Stimulated activated CD8-positive, alpha-beta memory T cell treated with anti-CD3 and anti-CD28 coated beads, Interleukin-15, amount 100 ng/mL, for 24 hours (primary cell): ENCODE measurements around the gene MME.
"Not testable (repeated sequence)": the region's sequence is repeated elsewhere in the genome, so short reads cannot be mapped to it uniquely, and the experiment has no call there.

ENCODE experiments used
- DNase-seq: peaks from one replicate; pipeline ENCODE4 v3.0.0-alpha.2; 2020; ENCODE audit warnings: low read depth

MME gene

DNA sequence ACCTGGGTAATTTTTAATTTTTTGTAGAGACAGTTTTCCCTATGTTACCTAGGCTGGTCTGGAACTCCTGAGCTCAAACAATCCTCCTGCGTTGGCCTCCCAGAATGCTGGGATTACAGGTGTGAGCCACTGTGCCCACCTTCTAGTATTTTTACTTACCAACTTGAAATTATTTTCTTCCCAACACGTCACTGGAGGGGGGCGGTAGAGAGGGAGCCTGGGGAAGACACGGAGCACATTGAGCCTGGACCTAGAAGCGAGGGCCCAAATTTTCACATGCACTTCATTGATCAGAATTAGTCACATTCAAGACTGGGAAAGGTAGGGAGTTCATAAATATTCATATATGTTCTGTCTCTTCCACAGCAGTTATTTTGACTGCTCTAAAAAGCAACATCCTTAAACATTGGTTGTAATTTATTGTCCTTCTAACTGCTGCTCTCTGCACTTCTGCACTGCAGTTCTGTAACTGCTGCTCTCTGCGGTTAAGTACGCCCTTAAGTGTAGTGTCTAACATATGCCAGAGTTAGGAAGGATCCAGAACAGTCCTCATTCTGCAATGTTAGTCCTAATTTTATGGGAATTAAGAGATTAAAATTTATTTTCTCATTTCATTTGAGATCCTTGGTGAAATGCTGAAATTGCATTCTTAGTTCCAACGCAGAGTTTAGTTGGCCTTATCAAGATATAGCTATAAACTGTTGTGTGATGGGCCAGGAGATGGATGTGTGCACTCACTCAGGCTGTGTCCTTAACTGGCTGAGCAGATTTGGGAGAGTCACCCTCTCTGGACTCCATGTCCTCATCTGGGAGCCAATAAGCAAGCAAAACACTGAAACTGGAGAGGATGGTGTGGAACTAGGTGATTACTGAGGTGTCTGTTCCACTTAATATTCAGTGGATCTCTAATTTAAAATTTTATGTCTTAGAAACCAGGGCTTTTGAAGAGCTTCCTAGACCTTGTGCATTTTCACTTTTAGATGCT is 115.1 kb downstream of the MME start:
- no peak for DNase-seq

DNA sequence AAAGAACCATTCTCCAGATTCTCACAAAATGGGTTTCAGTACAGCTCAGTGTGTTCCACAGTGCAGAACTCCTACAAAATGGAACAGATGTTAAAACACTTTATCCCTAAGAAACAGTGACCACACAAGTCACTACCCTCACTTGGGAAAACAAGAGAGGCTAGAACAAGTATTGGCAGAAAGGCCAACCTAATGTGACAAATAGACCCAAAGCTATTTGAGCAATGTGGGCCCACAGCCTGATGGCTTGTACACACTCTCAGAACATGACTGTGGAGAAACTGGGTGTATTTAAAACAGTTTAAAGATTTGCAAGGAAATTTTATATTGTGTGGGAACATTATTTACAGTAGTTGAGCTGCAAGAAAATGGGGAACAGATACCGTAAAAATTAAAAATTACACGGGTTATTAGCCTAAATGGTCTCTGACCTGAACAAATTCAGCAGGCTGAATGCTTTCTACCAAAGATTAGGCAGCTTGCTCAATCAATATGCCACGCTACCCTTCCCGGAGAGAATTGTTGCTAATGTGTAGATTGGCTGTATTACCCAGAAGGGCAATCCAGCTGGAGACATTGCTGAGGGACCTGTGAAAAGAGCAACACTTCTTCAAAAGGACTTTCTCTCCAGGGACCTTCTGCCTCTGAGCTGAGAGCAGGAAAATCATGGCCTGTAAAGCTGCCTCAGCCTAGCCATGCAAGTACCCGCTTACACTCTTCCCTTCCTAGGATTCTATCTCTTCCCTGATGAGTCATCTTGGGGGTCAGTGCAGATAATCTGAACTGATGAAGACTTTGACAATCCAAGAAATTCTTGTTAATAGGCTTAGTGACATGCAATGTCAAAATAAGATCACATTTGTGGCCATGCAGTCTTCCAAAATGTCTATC is 116.3 kb downstream of the MME start:
- no peak for DNase-seq

DNA sequence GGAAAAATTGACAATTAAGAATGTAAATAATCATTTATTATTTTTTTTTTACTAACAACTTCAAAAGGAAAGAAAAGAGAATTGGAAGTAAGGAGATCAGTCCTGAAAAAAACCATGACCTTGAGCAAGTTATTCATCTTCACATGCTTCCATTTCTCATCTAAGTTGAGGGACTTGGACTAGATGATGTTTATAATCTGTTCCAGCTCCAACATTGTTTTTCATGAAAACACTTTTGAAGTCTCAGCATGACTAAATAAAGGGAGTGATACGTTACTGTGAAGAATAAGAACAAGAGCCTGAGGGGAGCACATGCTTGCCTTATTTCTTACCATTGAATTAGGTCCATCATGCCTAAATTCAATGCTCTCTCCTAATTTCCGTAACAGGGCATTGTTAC is 117.7 kb downstream of the MME start:
- DNase-seq: no peak

- no peak for DNase-seq
Measured at GRCh38 chr3:155202626-155203025, 122.5 kb downstream of the MME start.

- DNase-seq: no peak
Measured at GRCh38 chr3:155204851-155205250, 124.7 kb downstream of the MME start.

DNA sequence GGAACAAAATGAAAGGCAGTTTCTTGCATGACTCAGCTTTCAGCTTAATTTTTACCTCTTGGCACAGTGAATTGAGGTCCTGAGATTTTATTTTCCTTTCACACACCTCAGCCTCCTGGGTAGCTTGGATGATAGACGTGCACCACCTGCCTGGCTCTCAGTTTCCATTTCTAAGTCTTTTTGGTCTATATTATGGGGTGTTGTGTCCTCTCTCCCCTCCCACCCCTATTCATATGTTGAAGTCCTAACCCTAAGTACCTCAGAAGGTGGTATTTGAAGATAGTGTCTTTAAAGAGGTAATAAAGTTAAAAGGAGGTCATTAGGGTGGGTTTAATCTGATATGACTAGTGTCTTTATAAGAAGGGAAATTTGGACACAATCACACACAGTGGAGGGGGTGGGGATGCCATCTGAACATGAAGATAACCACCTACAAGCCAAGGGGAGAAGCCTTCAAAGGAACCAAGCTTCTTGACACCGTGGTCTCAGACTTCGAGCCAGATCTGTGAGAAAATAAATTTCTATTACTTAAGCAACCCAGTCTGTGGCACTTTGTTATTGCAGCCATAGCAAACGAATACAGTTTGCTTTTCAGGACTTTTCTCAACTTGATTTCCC is 128.2 kb downstream of the MME start:
- no peak for DNase-seq

- no peak for DNase-seq
Measured at GRCh38 chr3:155210736-155211135, 130.6 kb downstream of the MME start.

- DNase-seq: no peak
Measured at GRCh38 chr3:155211266-155211665, 131.1 kb downstream of the MME start.

GRCh38 chr3:155211940-155212339 is 131.8 kb downstream of the MME start:
- DNase-seq: no peak

DNA sequence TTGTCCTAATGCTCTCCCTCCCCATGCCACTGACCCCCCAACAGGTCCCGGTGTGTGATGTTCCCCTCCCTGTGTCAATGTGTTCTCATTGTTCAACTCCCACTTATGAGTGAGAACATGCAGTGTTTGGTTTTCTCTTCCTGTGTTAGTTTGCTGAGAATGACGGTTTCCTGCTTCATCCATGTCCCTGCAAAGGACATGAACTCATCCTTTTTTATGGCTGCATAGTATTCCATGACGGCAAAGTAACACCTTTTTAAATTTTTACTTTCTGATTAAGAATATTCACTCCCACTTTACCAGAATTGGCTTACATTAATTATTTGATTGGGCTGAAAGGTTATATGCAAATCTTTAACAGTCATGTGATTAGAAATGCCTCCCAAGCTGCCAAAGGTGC is 135.9 kb downstream of the MME start:
- not testable (repeated sequence) for DNase-seq

- no peak for DNase-seq
Measured at GRCh38 chr3:155217591-155217990, 137.5 kb downstream of the MME start.

DNA sequence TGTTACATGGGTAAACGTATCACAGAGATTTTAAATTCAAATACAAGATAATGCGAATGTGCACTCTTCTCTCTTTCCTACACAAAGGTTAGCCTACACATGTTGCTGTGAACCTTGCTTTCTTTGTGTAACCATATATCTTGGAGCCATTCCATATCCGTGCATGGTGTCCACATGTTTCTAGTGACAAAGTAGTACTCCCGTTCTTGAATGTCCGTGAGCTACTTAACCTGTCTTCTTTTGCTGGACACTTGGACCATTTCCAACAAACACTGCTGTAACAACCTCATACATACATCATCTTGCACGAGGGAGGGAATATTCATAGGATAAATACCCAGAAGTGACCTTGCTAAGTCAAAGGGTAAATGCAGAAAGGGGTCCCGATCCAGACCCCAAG is 138.3 kb downstream of the MME start:
- no peak for DNase-seq

DNA sequence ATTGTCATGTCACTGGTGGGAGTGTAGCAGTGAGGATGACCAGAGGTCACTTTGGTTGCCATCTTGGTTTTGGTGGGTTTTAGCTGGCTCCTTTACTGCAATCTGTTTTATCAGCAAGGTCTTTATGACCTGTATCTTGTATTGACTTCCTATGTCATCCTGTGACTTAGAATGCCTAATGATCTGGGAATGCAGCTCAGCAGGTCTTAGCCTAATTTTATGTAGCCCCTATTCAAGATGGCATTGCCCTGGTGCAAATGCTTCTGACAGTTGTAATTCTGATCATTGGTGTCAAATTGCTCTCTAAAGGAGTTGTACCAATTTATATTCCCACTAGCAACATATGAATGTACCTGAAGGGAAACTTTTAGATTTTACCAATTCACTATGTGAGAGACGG is 139.0 kb downstream of the MME start:
- DNase-seq: no peak

GRCh38 chr3:155225417-155225816 is 145.3 kb downstream of the MME start:
- DNase-seq: no peak

- DNase-seq: no peak
Measured at GRCh38 chr3:155227141-155227540, 147.0 kb downstream of the MME start.

- no peak for DNase-seq
Measured at GRCh38 chr3:155228676-155229075, 148.6 kb downstream of the MME start.

GRCh38 chr3:155229086-155229485 is 149.0 kb downstream of the MME start:
- no peak for DNase-seq

- DNase-seq: no peak
Measured at GRCh38 chr3:155230382-155230781, 150.3 kb downstream of the MME start.

DNA sequence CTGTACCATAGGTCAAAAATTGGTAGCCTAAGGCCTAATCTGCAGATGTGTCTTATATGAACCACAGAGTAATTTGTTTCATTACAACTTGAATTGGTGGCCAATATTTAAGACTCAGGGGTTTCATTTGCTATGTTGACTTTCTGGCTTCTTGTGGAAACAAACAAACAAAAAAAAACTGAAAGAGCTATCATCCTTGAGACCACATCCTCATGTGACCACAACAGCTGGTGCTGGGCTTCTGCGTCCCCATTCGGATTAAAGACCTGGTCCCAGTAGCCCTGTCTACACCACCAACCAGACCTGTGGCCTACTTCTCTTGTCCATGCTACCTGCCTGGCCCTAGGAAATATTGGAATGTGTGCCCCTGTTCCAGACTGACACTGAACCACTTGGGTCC is 151.7 kb downstream of the MME start:
- DNase-seq: no peak

- DNase-seq: no peak
Measured at GRCh38 chr3:155232605-155233004, 152.5 kb downstream of the MME start.

DNA sequence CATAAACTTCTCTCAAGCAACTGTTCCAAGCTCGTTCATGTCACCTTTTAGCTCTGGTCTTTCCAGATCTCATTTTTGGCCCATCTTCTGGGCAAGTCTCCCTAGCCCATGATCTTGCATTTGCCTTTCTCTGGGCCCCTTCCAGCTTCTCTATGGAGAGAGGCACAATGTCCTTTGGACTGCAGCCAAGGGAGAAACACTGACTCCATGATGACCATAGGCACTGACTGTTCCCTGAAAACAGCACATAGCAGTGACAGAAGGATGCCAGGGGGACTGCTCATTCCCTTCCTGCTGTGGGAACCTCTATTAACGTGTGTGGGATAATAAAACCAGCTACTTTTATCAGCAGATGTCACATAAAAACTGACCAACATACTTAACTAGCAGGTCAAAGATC is 153.1 kb downstream of the MME start:
- DNase-seq: no peak
